Measurements from ENCODE around the gene SNAI3.

SNAI3 gene

DNA sequence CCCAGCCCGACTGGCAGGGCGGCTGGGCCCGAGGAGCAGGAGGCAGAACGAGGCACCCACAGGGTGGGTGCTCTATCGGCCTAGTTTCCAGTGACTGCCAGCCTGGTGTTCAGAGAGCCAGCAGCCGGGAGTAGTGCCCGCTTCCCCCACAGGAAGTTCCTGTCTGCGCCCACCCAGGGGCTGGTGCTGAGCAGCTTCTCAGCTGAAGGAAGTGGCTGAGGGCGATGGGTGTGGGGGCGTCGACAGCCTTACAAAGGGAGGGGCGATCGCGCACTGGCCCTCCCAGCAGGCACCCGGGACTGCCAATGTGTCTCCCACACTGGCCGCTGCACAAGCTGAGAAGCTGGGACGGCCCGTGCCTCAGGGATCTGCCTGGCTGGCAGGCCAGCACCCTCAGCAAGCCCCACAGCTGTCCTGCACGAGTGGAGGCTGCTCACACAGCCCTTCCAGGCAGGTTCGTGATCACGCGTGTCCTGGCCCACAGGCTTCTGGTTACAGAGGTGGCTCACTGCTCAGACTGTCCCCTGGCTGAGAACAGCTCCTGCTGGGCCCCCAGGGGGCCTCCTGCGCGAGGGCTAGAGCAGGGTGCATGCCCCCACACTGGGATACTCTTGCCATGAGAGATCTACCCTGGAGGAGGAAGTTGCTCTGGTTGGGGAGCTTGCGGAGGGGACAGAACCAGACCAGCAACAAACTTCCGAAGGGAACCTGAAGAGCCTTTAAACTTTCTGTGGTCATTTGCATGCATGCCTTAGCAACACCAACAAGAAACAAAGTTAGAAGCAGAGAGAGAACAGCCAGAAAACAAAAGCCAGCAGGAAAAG lies 17.4 kb upstream of the SNAI3 start:
- DNase-seq = no peak

DNA sequence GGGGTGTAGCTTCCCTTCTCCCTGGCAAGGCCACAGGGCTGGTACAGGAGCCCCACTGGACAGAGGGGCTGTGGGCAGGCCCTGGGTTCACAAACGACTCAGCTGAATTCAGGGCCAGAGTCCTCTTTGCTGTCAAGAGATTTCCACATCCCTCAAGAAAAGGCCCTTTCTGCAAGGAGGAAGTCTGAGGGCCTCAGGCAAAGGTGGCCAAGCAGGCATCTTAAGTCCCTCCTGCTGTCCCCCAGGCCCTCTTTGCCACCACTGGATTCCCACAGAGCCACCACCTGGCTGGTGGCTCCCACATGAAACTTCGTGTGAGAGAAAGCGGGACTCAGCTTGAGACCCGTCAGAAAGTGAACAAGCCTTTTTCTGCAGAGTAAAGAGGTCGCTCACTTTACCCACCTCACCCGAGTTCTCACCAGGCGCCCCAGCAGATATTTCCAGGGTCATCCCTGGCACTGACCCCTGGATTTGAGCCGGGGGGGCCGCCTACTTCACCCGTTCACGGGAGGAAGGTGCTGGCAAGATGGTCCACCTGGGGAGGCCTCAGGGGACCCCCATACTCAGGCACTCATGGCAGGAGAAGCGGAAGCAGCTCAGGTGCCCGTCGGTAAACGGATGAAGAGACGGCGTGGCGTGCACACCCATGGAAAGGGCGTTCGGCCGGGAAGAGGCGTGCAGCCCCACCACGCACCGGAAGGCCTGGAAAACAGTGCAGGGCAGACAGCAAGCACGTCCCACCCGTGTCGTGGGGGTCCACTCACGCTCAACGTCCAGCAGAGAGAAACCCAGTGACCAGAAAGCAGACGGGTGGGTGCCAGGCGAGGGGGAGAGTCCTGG lies 16.3 kb upstream of the SNAI3 start:
- DNase-seq = no peak

- DNase-seq = no peak
Measured at GRCh38 chr16:88701581-88702370, 15.5 kb upstream of the SNAI3 start.

DNA sequence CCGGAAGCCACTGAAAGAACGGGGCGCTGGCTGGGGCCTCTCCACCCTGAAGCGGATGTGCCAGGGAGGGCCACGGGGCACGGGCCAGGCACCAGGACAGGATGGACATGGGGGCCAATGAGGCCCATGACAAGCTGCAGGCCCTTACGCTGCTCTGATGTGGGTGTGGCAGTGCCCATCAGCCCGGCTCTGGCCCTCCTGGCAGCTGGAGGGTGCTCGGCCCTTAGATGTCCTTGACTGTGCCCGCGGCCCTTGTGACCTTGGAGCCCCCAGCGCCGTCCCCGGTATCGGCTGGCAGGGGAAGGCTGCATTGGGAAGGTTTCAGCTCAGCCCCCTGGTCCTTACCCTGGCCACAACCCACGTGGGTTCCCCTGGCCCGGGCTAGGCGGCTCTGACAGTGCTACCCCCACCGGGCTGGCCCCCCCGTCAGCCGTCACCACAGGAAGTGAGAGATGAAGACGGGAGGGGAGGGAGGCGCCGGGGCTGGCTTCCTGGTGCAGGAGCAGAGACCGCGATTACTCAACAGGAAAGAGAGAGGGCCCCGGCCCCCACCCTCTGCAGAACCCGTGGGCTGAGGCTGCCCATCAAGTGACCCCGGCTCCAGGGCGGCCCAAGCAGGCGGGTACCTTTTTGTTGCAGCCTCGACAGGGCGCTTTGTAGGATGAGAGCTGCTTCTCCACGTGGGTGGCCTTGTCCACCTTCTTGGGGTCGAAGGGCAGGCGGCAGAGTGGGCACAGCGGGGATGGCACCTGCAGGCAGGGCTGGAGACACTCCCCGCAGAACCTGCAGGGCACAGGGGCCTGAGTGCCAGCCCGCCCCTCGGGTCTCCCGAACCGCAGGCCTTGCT lies 14.6 kb upstream of the SNAI3 start:
- no peak for DNase-seq

GRCh38 chr16:88700322-88700635 lies 14.0 kb upstream of the SNAI3 start:
- no peak for DNase-seq

DNA sequence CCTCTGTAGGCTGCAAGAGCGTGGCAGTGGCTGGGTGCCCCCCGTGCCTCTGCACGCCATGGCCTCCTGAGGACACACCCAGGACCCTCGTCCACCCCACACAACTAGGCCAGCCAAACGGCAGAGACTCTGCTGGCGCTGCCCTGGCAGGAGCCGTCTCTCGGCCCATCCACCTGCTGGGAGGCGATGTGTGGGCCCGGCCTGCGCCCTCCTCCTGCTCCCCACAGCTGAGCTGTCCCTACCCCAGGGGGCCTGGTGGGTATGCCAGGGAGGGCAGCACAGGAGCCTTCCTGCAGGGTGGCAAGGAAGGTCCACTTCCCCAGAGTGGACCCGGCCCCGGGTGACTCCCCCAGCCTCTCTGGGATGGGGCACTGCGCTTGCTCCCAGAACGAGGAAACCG lies 12.9 kb upstream of the SNAI3 start:
- DNase-seq = no peak

DNA sequence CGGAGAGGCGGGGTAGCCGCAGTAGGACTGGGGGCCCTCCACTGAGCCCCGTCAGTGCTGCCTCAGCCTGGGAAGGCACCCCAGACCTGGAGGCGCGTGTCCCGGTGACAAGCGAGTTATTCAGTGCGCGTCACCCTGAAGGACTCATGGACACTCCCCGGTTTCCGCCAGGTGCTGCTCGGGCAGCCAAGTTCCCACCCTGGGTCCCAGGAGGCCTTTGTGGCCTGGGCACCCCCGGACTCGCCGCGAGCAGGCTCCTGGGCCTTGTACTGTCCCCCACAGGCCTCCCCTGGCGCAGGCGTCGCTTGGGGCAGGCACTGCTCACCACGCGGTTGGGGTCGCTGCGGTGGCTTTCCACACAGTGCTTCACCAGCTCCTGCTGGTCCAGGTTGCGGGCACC lies 12.3 kb upstream of the SNAI3 start:
- DNase-seq = no peak

DNA sequence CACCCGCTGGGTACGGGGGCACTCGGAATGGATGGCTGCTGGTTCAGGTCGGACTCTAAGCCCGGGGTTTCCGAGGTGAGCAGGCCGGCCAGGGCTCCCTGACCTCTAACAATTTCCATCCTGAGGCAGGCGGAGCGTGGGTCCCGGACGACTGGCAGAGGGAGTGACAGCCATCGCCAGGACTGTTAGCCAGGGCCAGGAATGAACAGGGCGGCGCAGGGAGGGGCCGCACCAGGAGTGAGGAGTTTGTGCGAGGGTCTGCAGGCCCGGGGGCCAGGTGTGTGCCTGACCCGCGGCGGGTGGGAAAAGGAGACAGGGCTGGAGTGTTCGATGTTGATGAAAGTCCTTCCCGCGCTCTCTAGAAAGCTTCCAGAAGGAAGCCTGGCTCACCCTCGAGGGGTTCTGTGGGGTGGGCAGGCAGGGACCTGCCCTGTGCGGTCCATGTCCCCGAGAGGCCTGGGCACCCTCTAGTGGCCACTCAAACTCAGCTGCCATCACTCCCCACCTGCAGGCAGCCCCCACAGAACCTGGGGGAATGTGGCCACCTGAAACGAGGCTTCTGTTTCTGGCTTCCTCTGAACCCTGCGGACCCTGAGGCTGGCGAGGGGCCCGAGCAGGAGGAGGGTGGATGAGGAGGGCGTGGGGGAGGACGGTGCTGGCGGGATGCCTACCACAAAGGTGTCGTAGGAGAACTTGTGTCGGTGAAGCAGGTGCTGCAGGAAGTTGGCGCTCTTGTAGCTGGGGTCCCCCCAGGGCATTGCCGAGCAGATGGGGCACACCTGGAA lies 11.7 kb upstream of the SNAI3 start:
- no peak for DNase-seq

DNA sequence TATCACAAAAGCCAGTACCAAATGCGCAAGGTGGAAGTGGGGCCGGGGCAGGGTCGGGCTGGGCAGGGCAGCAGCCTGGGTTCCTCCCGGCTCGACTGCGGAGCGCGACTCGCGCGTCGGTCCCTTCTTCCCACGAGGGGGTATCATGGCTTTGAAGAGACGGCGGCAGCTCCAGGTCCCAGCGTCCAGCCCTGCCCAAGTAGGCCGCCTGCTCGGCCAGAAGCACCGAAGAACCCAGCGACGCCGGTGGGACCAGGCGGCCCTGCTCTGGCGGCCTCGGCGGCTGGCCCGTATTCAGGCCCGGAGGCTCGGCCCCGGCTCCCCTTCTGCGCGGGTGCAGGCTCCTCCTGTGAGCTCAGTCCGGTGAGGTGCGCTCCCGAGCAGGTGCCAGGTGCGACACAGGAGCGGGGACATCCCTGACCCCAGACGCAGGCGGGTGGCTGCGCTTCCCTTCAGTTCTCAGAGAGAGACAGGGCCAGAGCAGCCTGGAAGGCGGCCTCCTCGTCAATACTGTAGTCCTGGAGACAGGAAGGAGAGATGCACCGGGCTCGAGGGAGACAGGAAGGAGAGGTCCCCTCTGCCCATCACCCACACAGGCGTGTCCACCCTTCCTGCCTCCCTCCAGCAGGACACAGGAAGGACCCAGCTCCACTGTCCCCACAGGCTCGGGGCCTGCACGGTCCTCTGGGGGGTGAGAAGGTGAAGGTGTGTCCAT lies 11.0 kb upstream of the SNAI3 start:
- DNase-seq = no peak

DNA sequence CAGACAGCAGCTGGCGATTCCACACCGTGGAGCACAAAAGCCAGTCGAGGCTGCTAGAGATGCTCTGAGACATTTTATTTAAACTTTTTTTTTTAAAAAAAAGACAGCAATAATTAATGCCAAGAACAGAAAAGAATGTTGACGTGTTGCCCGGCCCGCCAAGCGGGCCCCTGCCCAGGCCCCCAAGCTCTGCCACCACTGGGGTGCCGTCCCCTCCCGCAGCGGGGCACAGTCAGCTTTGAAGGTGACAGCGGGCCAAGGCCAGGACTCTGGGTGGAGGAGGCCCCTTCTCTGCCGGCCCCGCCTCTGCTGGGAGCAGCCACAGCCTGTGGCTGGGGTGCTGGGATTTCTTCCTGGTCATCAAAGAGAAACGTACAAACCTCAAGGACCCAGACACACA lies 10.1 kb upstream of the SNAI3 start:
- no peak for DNase-seq

DNA sequence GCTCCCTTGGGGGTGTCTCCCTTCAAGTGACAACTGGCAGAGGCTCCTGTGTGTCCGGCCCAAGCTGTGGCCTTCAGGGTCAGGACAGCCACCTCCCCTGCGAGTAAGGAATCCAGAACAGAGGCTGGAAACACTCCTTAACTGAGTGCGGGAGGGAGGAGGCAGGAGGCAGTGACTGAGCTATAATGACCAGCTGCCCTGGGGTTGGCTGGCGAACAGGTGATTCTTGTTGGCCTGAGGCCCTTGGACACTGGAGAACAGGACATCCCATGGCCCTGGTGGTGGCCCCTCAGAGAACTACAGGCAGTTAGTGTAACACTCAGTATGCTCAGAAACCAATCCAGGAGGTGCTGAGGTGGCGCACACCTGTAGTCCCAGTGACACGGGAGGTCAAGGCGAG lies 9.4 kb upstream of the SNAI3 start:
- no peak for DNase-seq

DNA sequence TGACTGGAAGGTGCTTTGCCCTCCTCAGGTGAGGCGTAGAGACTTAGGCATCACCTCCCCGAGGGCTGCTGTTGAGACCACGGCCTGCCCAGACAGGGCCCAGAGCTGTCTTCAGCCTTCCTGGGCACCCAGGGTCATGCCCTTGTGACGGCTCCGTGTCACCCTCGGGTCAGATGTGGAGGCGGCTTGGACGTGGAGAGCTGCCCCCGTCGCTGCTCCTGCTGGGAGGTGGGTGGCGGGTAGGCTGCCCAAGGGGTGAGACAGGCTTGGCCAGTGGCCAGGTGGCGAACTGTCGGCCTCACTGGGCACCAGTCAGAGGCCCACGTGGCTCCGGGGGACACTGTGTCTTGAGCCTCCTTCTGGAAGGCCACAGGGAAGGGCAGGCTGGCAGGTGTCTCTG lies 8.9 kb upstream of the SNAI3 start:
- DNase-seq = no peak

- no peak for DNase-seq
Measured at GRCh38 chr16:88694221-88695087, 8.1 kb upstream of the SNAI3 start.

DNA sequence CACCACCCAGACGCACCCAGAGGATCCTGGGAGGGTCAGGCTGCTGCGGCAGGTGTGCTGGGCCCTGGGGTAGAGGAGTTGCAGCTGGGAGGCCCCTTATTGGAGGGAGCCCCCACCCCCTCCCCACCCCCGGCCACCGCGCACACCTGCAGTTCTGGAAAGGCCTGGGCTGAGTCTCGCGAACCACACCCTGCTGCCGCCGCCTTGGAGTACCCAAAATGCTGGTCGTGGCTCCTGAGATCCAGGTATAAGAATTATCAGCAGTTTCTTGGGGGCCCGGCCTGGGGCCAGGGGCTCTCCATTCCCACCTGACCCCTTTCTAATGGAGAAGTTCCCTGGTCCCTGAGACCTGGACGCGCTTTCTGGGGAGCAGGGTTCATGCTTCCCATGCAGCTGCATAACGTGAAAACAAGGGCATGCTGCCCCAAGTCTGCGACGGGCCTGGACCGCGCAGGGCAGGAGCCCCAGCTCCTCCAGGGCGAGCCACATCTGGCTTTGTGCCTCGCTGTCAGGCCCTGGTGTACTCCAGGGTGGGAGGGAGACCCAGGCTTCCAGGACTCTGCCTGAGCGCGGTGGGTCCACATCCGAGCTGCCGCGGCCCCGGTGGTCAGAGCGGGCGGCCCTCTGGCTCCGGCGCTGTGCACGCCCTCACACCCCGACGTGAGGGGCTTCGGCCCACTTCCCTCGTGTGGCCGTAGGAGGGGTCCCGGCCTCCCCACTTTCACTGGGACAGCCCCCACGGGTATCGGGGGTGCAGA lies 7.3 kb upstream of the SNAI3 start:
- DNase-seq = no peak

- DNase-seq = no peak
Measured at GRCh38 chr16:88692861-88693260, 6.6 kb upstream of the SNAI3 start.

DNA sequence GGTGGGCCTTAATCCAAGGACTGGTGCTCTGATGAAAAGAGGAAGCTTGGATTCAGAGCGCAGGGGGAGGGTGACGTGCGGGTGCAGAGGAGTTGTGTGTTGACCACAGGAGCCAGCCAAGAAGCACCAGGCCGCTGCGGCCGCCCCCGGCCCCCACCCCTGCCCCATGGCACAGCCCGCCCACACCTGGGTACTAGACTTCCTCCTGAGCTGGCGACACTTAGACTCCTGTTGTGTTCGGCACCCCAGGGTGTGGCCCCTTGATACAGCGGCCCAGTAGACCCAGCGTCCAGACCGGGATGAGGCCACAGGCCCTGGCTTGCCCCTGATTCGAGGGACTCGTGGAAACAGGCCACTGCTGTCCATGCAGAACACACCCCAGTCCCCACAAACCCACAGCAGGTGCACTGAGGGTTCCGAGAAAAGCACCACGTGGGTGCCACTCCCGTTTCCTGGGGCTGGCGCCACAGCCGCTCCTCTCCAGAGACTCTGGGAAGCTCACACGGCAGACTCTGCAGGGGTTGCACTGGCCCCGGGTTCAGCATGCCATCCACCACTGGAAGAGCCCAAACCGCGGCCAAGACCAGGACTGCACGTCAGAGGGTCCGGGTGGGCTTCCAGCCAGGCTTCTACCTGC lies 5.7 kb upstream of the SNAI3 start:
- DNase-seq = no peak

- no peak for DNase-seq
Measured at GRCh38 chr16:88691129-88691813, 5.0 kb upstream of the SNAI3 start.
